Pons (tissue), 1 donor: Measurements from ENCODE around the gene SIK1.
"Not testable (repeated sequence)": the region's sequence is repeated elsewhere in the genome, so short reads cannot be mapped to it uniquely, and the experiment has no call there.

ENCODE experiments used
- DNase-seq: peaks from one replicate; pipeline ENCODE4 v3.0.0-alpha.2; 2016; ENCODE audit warnings: low spot score

SIK1 gene

GRCh38 chr21:43426404-43427241 is at the start of gene SIK1:
SIK1 (minus strand) TSS chr21:43427131; CDS start chr21:43426178, 953 bp downstream.
- not testable (repeated sequence) for DNase-seq

- not testable (repeated sequence) for DNase-seq
Observed at GRCh38 chr21:43471597-43472242, 44.8 kb upstream of the SIK1 start.

GRCh38 chr21:43469719-43470458 is 43.0 kb upstream of the SIK1 start:
- not testable (repeated sequence) for DNase-seq

- no peak for DNase-seq
Observed at GRCh38 chr21:43467785-43468184, 40.9 kb upstream of the SIK1 start.

- DNase-seq, result not testable (repeated sequence)
Observed at GRCh38 chr21:43465159-43465558, 38.2 kb upstream of the SIK1 start.

GRCh38 chr21:43463498-43464261 is 36.7 kb upstream of the SIK1 start:
- DNase-seq, result not testable (repeated sequence)

- DNase-seq, result not testable (repeated sequence)
Observed at GRCh38 chr21:43462932-43463331, 36.0 kb upstream of the SIK1 start.

- not testable (repeated sequence) for DNase-seq
Observed at GRCh38 chr21:43460475-43460874, 33.5 kb upstream of the SIK1 start.

GRCh38 chr21:43458995-43459394 is 32.1 kb upstream of the SIK1 start:
- not testable (repeated sequence) for DNase-seq

GRCh38 chr21:43456616-43457314 is 29.8 kb upstream of the SIK1 start:
- not testable (repeated sequence) for DNase-seq

- DNase-seq, result not testable (repeated sequence)
Observed at GRCh38 chr21:43455717-43456116, 28.8 kb upstream of the SIK1 start.

GRCh38 chr21:43454176-43454575 is 27.2 kb upstream of the SIK1 start:
- DNase-seq, result not testable (repeated sequence)

- DNase-seq, result not testable (repeated sequence)
Observed at GRCh38 chr21:43451850-43452249, 24.9 kb upstream of the SIK1 start.

- not testable (repeated sequence) for DNase-seq
Observed at GRCh38 chr21:43450287-43450686, 23.4 kb upstream of the SIK1 start.

GRCh38 chr21:43447353-43447977 is 20.5 kb upstream of the SIK1 start:
- DNase-seq, result not testable (repeated sequence)

GRCh38 chr21:43446277-43446932 is 19.5 kb upstream of the SIK1 start:
- not testable (repeated sequence) for DNase-seq

- not testable (repeated sequence) for DNase-seq
Observed at GRCh38 chr21:43444524-43444923, 17.6 kb upstream of the SIK1 start.

- DNase-seq, result not testable (repeated sequence)
Observed at GRCh38 chr21:43442571-43442970, 15.6 kb upstream of the SIK1 start.

- DNase-seq, result not testable (repeated sequence)
Observed at GRCh38 chr21:43440835-43441727, 14.2 kb upstream of the SIK1 start.
